ENCODE results near the gene ANKRD13A. TPM values are rescaled to one million over a fixed set of nuclear protein-coding genes. Genes with fewer than 3 reads are reported as not detected.

The ANKRD13A gene
- polyA plus RNA-seq, 1 of the 3 experiments (the other 2 are of a cell fraction), result 42.8 TPM

DNA sequence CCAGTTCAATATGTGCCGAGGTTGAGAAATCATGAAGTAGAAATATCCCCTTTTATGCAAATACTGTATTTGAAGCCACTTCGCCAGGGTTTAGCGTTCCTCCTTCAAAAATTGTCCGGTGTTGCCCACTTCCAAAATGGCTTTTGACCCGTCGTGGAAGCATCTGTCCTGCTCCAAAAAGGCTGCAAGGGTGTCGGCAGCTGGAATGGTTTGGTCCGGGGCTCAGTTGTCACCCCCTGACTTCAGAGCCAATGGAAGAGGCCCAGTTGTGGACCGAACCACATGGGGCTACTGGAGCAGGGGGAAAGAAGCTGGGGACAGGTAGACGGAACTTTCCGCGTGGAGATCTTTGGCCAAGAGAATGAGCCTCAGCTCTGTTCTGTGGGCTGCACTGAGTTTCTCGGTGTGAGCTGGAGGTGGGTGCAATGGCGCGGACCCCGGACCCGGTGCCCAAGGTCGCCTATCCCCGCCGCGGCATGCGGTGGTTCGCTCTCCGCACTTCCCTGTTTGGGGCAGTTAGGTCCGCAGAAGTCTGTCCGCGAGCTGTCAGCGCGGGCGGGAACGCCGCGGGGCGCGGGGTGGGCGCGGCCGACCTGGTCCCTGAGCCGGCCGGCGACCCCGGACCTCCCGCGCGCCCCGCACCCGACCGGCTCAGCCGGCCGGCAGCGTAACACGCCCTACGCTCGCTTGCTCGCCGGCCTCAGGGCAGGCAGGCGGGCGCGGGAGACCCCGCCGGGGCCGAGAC lies at the start of gene ANKRD13A (continued):
- TF ChIP-seq, protein P1, sequence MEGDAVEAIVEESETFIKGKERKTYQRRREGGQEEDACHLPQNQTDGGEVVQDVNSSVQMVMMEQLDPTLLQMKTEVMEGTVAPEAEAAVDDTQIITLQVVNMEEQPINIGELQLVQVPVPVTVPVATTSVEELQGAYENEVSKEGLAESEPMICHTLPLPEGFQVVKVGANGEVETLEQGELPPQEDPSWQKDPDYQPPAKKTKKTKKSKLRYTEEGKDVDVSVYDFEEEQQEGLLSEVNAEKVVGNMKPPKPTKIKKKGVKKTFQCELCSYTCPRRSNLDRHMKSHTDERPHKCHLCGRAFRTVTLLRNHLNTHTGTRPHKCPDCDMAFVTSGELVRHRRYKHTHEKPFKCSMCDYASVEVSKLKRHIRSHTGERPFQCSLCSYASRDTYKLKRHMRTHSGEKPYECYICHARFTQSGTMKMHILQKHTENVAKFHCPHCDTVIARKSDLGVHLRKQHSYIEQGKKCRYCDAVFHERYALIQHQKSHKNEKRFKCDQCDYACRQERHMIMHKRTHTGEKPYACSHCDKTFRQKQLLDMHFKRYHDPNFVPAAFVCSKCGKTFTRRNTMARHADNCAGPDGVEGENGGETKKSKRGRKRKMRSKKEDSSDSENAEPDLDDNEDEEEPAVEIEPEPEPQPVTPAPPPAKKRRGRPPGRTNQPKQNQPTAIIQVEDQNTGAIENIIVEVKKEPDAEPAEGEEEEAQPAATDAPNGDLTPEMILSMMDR (IDR thresholded peaks at IDR 0.05), result no peak
- TF ChIP-seq RAD21 (IDR thresholded peaks at IDR 0.05; ENCODE audit: low read length) (no peak), REST (IDR thresholded peaks at IDR 0.05; ENCODE audit: low read depth, low read length) (no peak), EZH2phosphoT487 (IDR thresholded peaks at IDR 0.05; ENCODE audit: borderline replicate concordance, low read depth) (no peak), RFX5 (IDR thresholded peaks at IDR 0.05; ENCODE audit: low read length) (no peak; the same call in 1 of the 2 replicates), GATA2 (CRISPR knock-in tag; IDR thresholded peaks at IDR 0.05) (no peak), EP300 (IDR thresholded peaks at IDR 0.05; ENCODE audit: borderline replicate concordance in 1 of 2, low read depth in 1 of 2, low read length in 1 of 2) (peak; percentile 17 to 73; a peak in 1 of 4 replicates)
- TF ChIP-seq, protein P2, sequence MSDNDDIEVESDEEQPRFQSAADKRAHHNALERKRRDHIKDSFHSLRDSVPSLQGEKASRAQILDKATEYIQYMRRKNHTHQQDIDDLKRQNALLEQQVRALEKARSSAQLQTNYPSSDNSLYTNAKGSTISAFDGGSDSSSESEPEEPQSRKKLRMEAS (IDR thresholded peaks at IDR 0.05; ENCODE audit: low read depth), result peak; percentile 96

DNA sequence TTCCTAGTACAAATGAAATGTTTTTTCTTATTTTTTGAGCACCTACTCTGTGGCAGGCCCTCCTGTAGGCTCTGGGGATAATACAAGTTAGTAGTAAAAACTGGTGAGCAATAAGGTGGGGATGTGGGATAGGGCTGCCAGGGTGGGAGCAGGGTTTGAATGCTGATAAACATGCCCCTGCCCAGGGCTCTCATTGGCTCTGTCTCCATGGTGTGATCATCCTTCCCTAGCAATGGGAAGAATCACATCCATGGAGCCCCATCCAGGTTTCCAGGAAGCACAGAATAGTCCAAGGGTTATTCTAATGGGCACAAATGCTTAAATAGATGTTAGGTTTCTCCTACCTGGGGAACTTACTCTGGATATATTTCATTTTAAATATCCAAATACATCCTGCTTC lies 48.6 kb upstream of the ANKRD13A start:
- Histone ChIP-seq H3K4me3 (ENCODE audit: low read depth in 2 of 2, low read length in 1 of 2) (no peak overlapping the region), H4K20me1 (ENCODE audit: insufficient read depth) (peaks cover 3% of the 10 kb centered on the region; the same call in 1 of the 2 replicates), H3F3A (replicated peaks; ENCODE audit: insufficient read depth) (peaks cover 52% of the 10 kb centered on the region), H3K9me3 (no peaks in the 10 kb centered on the region), H3K79me2 (ENCODE audit: insufficient read depth) (no peaks in the 10 kb centered on the region), H2AFZ (ENCODE audit: low read depth) (no peak overlapping the region), H3K27me3 (ENCODE audit: insufficient read depth) (no peaks in the 10 kb centered on the region), H3K4me1 (ENCODE audit: control insufficient read depth in 1 of 2, insufficient read depth in 2 of 2, low read depth in 1 of 2, low read length in 1 of 2) (peaks cover 10 to 62% of the 10 kb centered on the region in 2 experiments), H3K9me2 (no peaks in the 10 kb centered on the region), H3K27ac (ENCODE audit: low read depth in 2 of 2, low read length in 1 of 2) (peak overlapping the region; percentile 76 to 92; a peak in 3 of 4 replicates), H3K9ac (peak overlapping the region; percentile 27), H3K4me2 (peak overlapping the region; percentile 60), H3K36me3 (replicated peaks in 1 of 2; ENCODE audit: control insufficient read depth in 1 of 2, insufficient read depth in 2 of 2, low read length in 1 of 2) (peaks cover 33 to 60% of the 10 kb centered on the region in 2 experiments)
- CTCF ChIA-PET, result interaction anchor here (0.8 kb wide), 2 partner anchors 23 to 25 kb away, joined by 3 read pairs; no protein-coding TSS in a partner anchor
- no peak for DNase-seq
- TF ChIP-seq ZBTB33 (IDR thresholded peaks at IDR 0.05; ENCODE audit: borderline replicate concordance, low read depth) (no peak), TCF12 (IDR thresholded peaks at IDR 0.05) (no peak), PBX3 (IDR thresholded peaks at IDR 0.05) (no peak), FOXM1 (IDR thresholded peaks at IDR 0.05; ENCODE audit: low read depth) (no peak), MXI1 (IDR thresholded peaks at IDR 0.05; ENCODE audit: low read depth, low read length) (no peak), NFIC (IDR thresholded peaks at IDR 0.05; ENCODE audit: borderline replicate concordance) (no peak), TEAD4 (IDR thresholded peaks at IDR 0.05; ENCODE audit: borderline replicate concordance, insufficient read depth) (no peak), ELF1 (IDR thresholded peaks at IDR 0.05) (no peak)
- POLR2A ChIA-PET, result no interaction called here

All from SK-N-SH (cell line).